GM18858 (cell line): ENCODE measurements around the gene SLC38A11.

Experiments
- ATAC-seq: cut with Tn5 transposase; IDR thresholded peaks from one replicate; pipeline ENCODE4 v1.9.1; 2021; ENCODE audit not compliant: unreplicated experiment

The SLC38A11 gene

DNA sequence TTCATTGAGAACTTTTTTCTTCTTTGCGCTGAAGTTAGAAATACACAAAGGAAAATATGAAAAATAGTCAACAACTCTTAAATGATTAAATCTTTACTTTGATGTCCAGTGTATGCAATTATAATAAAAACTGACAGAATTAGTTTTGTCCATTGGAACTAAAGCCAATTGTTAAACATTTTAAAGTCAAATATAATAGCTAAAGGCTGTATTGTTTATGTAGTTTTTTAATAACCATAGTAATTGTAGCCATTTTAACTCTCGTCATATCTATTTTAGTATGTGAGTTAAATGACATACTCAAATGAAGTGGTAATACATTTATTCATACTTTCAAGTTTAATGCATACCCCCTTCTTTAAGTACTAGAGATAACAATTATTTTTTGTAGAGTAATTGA is 109.0 kb downstream of the SLC38A11 start:
- ATAC-seq, result no peak
